ENCODE data around the gene HIPK4. TPM values are rescaled to one million over a fixed set of nuclear protein-coding genes. Genes with fewer than 3 reads are reported as not detected.

The HIPK4 gene
- total and polyA plus RNA-seq, 2 of the 8 experiments (the other 6 are each of a cell fraction or from before 2014, with no cell fraction given) = 0.15 to 0.57 TPM

DNA sequence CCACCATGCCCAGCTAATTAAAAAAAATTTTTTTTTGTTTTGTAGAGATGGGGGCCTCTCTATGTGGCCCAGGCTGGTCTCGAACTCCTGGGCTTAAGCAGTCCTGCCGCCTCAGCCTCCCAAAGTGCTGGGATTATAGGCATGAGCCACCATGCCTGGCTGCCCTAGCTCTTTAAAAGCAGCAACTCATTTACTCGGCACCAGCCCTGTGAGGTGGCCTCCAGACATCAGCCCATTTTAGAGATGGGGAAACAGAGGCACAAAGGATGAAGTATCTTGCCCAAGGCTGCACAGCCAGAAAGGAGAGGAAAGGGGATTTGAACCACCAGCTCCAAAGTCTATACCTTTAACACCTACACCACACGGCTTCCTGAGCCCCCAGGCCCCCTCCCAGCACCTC is 22.9 kb upstream of the HIPK4 start:
- Histone ChIP-seq H3K23me2 (ENCODE audit: low read depth, low read length) (no peaks in the 10 kb centered on the region), H3K27ac (ENCODE audit: low read depth, low read length) (no peak overlapping the region), H4K20me1 (replicated peaks in 1 of 2; ENCODE audit: control insufficient read depth in 1 of 2, insufficient read depth in 2 of 2, low read length in 2 of 2) (no peaks in the 10 kb centered on the region), H3K23ac (ENCODE audit: insufficient read length) (no peak overlapping the region), H2BK15ac (ENCODE audit: low read length) (no peak overlapping the region), H3K56ac (replicated peaks; ENCODE audit: insufficient read length, low read depth, low read length) (no peak overlapping the region), H3K4ac (replicated peaks; ENCODE audit: insufficient read length, low read depth, low read length) (no peak overlapping the region), H2BK20ac (ENCODE audit: low read length) (no peak overlapping the region), H4K91ac (replicated peaks; ENCODE audit: insufficient read length, low read length) (no peak overlapping the region), H3K27me3 (replicated peaks in 1 of 4; ENCODE audit: control insufficient read depth in 3 of 4, extremely low read depth in 1 of 4, insufficient read depth in 3 of 4, low read length in 3 of 4) (no peaks in the 10 kb centered on the region), H2BK5ac (ENCODE audit: low read depth, low read length) (no peak overlapping the region; the same call in 1 of the 2 replicates), H3K79me2 (ENCODE audit: control insufficient read depth in 1 of 2, insufficient read depth in 2 of 2, low read length in 2 of 2) (no peaks in the 10 kb centered on the region), H2AFZ (ENCODE audit: low read length) (no peak overlapping the region), H3K79me1 (ENCODE audit: low read depth, low read length) (no peaks in the 10 kb centered on the region), H2BK12ac (ENCODE audit: low read depth, low read length) (no peak overlapping the region), H3K9me3 (ENCODE audit: insufficient read depth in 2 of 2, low read depth in 1 of 2, low read length in 1 of 2) (no peaks in the 10 kb centered on the region), H4K5ac (ENCODE audit: insufficient read length, low read depth, low read length) (no peak overlapping the region), H3K4me1 (replicated peaks in 1 of 4; ENCODE audit: control insufficient read depth in 3 of 4, insufficient read depth in 4 of 4, low read length in 3 of 4) (peaks cover 7 to 25% (median 16%) of the 10 kb centered on the region in 4 experiments), H3K36me3 (ENCODE audit: control insufficient read depth in 2 of 4, insufficient read depth in 4 of 4, low read length in 3 of 4) (no peaks in the 10 kb centered on the region), H3K18ac (ENCODE audit: extremely low read depth, low read length) (no peak overlapping the region), H3K4me2 (ENCODE audit: insufficient read depth in 1 of 2, low read depth in 2 of 2, low read length in 2 of 2) (peak overlapping the region; percentile 29 to 50; a peak in 3 of 4 replicates), H3K14ac (ENCODE audit: insufficient read length) (no peak overlapping the region), H4K8ac (ENCODE audit: extremely low read depth, insufficient read depth, low read length) (peak overlapping the region; percentile 81), H2AK5ac (ENCODE audit: low read depth, low read length) (0 out of 2 replicates have a peak overlapping the region, but pooled peaks have one; percentile 40), H3K4me3 (ENCODE audit: extremely low read depth in 1 of 4, insufficient read depth in 2 of 4, low read depth in 3 of 4, low read length in 4 of 4) (peak overlapping the region in 2 of 4 experiments; percentile 15 to 43; a peak in 3 of 8 replicates), H3K9ac (replicated peaks in 1 of 4; ENCODE audit: extremely low read depth in 1 of 4, low read depth in 3 of 4, low read length in 3 of 4) (0 out of 7 replicates have a peak overlapping the region, but pooled peaks of 1 of the 4 experiments have one; percentile 27), H2BK120ac (replicated peaks; ENCODE audit: low read depth, low read length) (no peak overlapping the region)
- POLR2A ChIA-PET (ENCODE audit: partially characterized antibody) = interaction anchor here (0.6 to 6.4 kb wide), 10 partner anchors 10 to 31 kb away, joined by 3 to 27 read pairs (median 4); partner anchors contain the start of genes SERTAD1 and SERTAD3
- CTCF ChIA-PET (ENCODE audit: partially characterized antibody) = interaction anchor here (0.6 to 1.9 kb wide), 12 partner anchors 8 to 489 kb away, joined by 3 to 11 read pairs (median 4); no protein-coding TSS in a partner anchor
- 81% methylated on average over 3 of the region's 4 CpGs; no CpG with 5 or more reads in 1 of the 2 experiments for WGBS, 2 experiments (ENCODE audit: extremely low coverage in 1 of 2, insufficient coverage in 1 of 2, insufficient read length in 1 of 2, insufficient replicate concordance in 2 of 2, low coverage in 1 of 2, low lambda C conversion rate in 2 of 2, missing lambda C conversion rate in 1 of 2)
- no peak for DNase-seq (ENCODE audit: low read depth in 1 of 2, low spot score in 2 of 2)
- FAIRE-seq = no peak
- TF ChIP-seq POLR2A (IDR thresholded peaks at IDR 0.05; ENCODE audit: control extremely low read depth in 1 of 2, low read depth in 2 of 2, low read length in 2 of 2) (no peak), KDM1A (IDR thresholded peaks at IDR 0.05; ENCODE audit: borderline replicate concordance, low read length) (peak; percentile 95), HDAC2 (IDR thresholded peaks at IDR 0.05; ENCODE audit: borderline replicate concordance in 1 of 2, low read depth in 2 of 2, low read length in 2 of 2) (0 out of 4 replicates have a peak, but pooled peaks of 1 of the 2 experiments have one; percentile 53)

Measured in H1 (cell line).